NB4 (cell line): Measurements from ENCODE around the gene NDOR1.

ENCODE experiments used
- CTCF ChIP-seq: IDR thresholded peaks from one replicate; pipeline ENCODE4 v1.5.1; 2012; ENCODE audit warnings: low read depth, low read length
- MAX ChIP-seq: IDR thresholded peaks from 2 replicates; pipeline ENCODE4 v1.6.1; 2011; ENCODE audit warnings: low read depth, low read length

DNA sequence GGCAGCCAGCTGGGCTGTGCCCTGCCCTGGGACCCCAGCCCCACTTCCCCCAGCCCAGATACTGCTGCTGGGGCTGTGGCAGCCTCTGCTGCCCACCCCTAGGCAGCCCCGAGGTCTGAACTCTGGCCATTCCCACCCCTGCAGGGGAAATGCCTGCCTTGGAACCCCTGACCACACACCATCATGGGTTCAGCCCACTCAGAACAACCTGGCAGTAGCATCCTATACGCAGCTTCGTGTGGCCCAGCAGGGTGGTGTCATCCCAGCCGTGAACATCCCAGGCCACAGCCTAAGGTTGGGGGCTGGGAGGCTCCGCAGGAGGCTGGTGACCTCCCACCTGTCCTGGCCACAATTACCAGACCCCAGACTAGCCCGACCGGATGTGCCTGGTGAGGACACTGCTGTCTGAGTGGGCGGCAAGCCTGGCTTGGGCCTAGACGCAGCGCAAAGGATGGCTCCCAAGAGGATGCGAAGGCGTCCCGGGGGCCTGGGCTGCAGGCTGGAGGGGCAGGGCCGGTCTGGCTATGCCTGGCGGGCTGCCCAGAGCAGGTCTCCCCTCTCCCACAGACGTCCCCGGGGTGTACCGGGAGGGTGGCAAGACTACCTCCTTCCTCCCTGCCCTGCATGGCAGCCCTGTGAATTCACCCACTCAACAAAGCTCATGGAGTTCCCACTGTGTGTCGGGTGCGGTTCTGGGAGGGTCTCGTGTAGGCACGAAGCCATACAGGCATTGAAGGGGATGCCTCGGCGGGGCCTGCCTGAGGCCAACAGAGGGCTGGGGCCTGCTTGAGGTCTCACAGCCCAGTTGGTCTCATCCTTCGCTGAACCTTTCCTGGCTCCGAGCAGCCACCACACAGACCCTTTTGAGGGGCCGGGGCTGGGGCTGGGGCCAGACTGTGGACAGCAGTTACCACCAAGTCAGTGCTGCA is 23.7 kb downstream of the NDOR1 start:
- TF ChIP-seq CTCF (no peak), MAX (no peak)
